ENCODE results near the gene PSTK.

The PSTK gene

GRCh38 chr10:122980209-122981065 is at the start of gene PSTK:
TSS of gene PSTK (plus strand) at chr10:122980401. CDS start at chr10:122980480, 79 bp downstream.
- TF ChIP-seq CTCF (IDR thresholded peaks at IDR 0.05) (peak; percentile 88), ZFX (IDR thresholded peaks at IDR 0.05; ENCODE audit: borderline replicate concordance) (no peak)
- H3K27ac ChIP-seq: peak within 1 kb of the TSS; percentile 84

GRCh38 chr10:122931088-122931906 is 48.9 kb upstream of the PSTK start:
- no peak for TF ChIP-seq CTCF (IDR thresholded peaks at IDR 0.05)
- TF ChIP-seq ZFX (IDR thresholded peaks at IDR 0.05; ENCODE audit: borderline replicate concordance): no peak
- no peak overlapping the region for H3K27ac ChIP-seq

GRCh38 chr10:122939133-122939855 is 40.9 kb upstream of the PSTK start:
- TF ChIP-seq CTCF (IDR thresholded peaks at IDR 0.05) (no peak), ZFX (IDR thresholded peaks at IDR 0.05; ENCODE audit: borderline replicate concordance) (no peak)
- no peak overlapping the region for H3K27ac ChIP-seq

GRCh38 chr10:122939856-122940543 is 40.2 kb upstream of the PSTK start:
- TF ChIP-seq CTCF (IDR thresholded peaks at IDR 0.05) (no peak), ZFX (IDR thresholded peaks at IDR 0.05; ENCODE audit: borderline replicate concordance) (no peak)
- H3K27ac ChIP-seq: no peak overlapping the region

- no peak for TF ChIP-seq CTCF (IDR thresholded peaks at IDR 0.05)
- no peak for TF ChIP-seq ZFX (IDR thresholded peaks at IDR 0.05; ENCODE audit: borderline replicate concordance)
- H3K27ac ChIP-seq: no peak overlapping the region
Observed at GRCh38 chr10:122949296-122949695, 30.9 kb upstream of the PSTK start.

- TF ChIP-seq ZFX (IDR thresholded peaks at IDR 0.05; ENCODE audit: borderline replicate concordance) (no peak), CTCF (IDR thresholded peaks at IDR 0.05) (no peak)
- H3K27ac ChIP-seq: peak within 1 kb of the TSS; percentile 73
Observed at GRCh38 chr10:122953902-122954730, 26.1 kb upstream of the PSTK start, which contains the start of gene C10orf88. TSS of gene C10orf88 (minus strand) at chr10:122954227. CDS start at chr10:122954178, 49 bp downstream.

All from 22Rv1 (cell line).